Stimulated activated CD4-positive, alpha-beta T cell treated with anti-CD3 and anti-CD28 coated beads, Interleukin-4, amount 100 ng/mL, for 24 hours (primary cell): ENCODE data around the gene GPN2.
"Not testable (repeated sequence)": the region's sequence is repeated elsewhere in the genome, so short reads cannot be mapped to it uniquely, and the experiment has no call there.

ENCODE experiments used
- DNase-seq: peaks from one replicate; pipeline ENCODE4 v3.0.0-alpha.2; 2020

GPN2 gene

DNA sequence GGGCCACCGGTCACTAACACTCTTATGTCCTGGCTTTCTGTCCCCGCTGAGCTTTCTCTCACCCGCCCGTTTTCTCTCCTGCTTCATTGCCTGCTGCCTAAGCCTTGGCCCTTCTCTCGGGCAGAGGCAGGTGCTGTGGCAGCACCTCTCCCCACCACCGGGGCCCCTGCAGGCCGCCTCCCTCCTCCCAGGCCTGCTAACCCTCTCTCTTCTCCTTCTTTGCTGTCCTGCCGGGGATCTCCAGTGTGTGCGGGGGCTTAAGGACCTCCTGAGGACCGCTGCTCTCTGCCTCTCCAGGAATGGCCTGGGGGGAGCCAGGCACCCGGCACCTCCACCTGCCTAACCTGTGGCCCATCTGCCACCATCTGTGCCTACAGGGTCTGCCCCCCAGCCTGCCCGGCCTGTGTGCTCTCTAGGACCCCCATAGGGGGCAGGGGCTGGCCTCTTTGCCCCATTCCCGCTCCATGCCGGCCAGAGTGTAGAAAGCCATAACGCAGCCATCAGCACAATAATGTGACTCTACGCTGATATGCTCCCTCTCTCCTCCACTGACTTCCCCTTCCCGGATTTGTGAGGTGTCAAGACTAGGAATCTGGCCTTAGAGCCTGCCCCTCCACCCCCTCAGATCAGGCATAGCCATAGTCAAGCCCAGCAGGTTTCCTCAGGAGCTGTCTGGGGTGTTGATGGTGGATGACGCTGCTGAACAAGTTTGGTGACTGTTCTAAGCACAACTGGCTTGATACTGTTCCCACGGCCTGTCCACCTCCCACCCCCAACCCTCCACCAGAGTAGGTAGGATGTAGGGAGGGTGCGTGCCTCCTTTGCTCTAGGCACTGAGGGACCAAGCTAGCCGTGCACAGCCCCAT lies 33.2 kb downstream of the GPN2 start:
- no peak for DNase-seq

GRCh38 chr1:26856181-26856580 lies 33.9 kb downstream of the GPN2 start:
- DNase-seq: no peak

DNA sequence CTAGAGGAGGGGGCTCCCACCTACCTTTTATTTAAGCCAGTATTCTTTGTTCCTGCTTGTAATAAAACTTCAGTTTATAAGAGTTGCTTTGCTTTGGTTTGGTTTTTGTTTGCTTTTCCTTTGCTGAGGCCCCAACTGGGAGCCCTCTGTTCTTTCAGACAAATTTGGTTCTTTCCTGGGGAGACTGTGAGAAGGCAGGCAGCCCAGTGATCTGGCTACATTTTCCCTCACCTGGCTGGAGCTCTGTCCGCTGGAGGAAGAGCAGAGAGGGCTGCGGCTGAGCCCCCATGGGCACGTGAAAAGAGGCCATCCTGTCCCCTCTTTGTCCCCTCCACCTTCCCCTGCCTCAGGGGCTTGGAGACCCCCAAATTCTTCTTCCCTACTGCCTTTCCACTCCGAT lies 34.4 kb downstream of the GPN2 start:
- DNase-seq: no peak

DNA sequence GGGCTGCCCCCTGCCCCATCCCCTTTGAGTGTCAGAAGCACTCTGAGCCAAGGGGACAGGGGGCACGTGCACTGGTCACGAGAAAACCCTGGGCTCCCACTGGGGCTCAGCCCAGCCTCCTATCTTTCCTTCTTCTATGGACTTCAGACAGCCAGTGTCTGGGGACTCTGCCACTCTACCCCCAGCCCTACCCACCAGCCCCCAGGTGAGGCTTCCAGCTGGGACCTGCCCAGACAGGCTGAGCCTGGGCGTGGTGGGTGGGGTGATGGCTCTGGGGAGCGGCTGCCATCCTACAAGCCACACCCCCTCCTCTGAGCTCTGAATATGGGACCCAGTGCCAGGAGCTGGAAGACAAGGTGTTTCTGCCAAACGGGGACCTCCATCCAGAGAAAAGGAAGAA lies 35.2 kb downstream of the GPN2 start:
- no peak for DNase-seq

DNA sequence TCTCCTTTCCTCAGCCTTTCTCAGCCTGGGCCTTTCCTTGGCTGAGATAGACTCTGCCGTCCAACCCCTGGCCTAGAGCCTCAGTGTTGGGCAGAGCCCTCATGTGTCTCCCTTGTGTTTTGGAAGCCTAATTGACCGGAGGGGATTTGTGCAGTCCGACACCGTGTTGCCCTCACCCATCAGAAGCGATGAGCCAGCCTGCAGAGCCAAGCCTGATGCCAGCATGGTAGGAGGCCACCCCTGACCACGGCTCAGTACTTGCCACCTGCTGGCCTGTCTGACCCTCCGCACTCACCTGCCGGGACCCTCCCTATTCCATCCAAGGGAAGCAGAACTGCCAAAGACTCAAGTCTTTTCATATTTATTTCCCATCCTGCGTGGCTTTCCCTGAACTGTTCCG lies 36.5 kb downstream of the GPN2 start:
- DNase-seq: no peak

DNA sequence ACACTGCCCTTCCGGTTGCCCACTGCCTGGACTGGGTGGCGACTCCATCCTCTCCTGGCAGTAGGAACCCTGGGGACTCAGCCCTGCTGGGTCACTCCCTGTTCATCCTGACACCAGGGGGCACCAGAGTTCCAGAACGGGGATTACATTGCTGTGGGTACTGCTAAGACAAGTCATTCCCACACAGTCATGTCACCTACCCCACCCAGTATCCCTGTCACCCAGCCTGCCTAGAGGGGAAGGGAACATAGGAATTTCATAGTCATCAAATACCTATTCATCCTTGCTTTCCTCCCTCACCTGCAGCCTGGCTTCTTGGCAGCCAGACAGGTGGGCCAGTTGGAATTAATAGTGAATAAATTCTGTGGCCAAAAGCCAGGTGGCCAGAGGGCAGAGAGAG lies 36.9 kb downstream of the GPN2 start:
- peak; percentile 86 for DNase-seq

DNA sequence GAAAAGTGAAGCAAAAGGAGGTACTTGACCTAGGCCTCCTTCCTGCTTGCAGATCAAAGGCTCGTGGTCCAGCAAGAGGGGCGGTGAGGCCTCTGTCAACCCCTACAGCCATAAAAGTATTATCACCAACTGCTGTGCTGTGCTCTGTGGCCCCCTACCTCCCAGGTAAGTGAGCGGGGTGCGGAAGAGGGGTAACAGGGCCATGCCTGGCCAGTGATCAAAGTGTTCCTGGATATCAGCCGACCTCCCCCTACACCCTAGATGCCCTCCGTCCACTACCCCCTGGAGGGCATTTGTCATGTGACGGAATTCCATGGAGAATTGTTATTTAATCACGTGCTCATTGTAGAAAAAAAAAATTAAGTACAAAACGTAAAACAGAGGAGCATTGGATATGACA lies 37.4 kb downstream of the GPN2 start:
- DNase-seq: no peak

DNA sequence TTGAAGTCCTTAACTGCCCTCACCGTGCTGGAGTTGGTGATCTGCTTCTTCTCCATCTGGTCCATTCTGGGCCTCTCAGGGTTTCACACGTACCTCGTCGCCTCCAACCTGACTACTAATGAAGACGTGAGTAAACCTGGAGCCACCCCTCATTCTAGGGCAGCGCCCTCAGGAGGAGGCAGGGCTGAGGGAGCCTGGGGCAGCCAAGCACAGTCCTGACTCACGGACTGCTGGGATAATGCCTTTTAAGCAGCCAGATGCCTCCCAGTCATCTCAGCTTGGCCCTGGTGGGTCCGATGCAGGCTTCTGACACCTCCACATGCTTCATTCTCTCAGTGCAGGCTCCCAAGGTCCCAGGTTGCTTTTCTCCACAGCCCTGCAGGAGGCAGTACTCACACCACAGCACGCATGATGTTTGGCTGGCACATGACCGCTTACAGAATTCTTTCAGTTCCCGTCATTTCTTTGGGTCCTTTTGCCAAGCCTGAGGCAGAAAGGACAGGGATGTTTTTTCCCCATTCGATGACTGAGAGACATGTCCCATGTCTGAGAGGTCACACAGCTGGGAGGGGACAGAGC lies 38.9 kb downstream of the GPN2 start:
- DNase-seq: no peak

DNA sequence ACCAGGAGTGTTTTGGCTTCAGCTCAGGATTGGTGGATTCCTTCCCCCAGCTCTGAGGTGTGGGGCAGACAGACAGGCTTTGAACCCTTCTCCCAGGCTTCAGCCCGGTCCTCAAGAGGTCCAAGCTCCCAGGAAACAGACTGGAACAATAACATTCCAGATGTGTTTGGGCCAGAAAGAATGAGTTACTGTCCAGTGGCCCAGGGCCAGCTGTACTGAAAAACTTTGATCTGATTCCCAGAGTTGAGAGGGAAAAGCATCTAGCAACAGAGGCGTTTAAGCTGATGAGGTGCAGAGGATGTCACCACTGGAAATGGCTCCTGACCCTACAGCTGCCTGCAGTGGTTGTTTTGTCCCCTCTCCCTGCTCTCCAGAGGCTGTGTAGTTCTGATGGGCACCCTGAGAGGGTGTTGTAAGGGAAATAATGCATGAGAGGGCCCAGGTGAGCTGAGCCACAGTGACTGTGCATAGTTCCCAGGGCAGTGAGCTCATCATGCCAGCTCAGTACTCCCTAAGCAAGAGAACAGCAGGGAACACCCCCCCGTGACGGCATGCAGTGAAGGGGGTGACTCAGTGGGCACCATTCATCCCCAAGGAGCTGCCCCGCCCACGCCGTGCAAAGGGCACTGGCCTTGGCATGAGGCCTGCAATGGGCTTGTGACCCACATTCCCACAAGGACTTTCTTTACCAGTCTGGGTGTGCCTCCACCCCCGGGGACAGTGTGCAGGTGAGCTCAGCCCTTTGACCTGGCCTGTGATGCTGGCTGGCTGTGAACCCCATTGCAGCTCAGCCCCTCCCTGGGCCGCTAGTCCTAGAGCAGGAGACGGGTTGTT lies 40.9 kb downstream of the GPN2 start:
- no peak for DNase-seq

DNA sequence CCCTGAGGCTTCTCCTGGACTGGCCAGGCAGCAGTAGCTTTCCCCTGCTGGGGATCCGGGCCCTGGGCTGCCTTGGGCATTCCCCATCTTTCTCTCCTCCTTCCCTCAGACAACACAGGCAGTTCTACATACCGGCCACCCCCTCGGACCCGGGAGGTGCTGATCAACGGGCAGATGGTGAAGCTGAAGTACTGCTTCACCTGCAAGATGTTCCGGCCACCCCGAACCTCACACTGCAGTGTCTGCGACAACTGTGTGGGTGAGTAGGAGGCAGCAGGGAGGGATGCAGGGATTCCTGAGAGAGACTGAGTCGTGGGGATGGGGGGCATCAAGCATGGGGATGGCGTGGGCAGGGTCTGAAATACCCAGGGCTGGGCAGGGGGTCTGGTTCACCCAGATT lies 41.6 kb downstream of the GPN2 start:
- no peak for DNase-seq

DNA sequence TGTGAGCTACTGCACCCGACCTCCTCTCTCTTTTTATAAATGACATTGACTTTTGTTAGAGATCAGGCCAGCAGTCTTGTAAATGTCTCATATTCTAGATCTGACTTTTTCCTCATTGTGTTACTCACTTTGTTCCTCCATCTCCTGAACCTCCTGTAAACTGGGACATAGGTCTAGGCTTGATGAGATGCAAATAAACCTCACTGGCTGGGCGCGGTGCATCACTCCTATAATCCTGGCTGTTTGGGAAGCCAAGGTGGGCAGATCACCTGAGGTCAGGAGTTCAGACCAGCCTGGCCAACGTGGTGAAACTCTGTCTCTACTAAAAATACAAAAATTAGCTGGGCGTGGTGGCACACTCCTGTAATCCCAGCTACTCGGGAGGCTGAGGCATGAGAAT lies 42.3 kb downstream of the GPN2 start:
- DNase-seq: not testable (repeated sequence)

DNA sequence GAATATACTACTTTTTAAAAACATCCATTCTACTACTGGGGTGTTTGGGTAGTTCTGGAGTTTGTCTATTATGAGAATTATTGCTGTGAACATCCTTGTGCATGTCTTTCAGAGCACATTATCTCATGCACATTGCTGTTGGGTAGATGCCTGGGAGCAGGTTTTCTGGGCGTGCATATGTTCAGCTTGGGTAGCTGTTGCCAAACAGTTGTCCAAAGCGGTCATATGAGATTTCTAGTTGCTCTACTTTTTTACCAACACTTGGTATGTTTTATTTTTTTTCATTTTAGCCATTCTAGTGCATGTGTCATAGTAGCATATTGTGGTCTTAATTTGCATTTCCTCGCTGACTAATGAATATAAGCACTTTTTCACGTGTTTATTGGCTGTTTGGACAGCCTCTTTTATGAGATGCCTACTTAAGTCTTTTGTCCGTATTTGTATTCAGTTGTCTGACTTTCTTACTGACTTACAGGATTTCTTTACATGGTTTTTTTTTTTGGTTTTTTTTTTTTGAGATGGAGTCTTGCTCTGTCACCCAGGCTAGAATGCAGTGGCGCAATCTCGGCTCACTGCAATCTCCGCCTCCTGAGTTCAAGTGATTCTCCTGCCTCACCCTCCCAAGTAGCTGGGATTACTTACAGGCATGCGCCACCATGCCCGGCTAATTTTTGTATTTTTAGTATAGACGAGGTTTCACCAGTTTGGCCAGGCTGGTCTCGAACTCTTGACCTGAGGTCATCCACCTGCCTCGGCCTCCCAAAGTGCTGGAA lies 45.5 kb downstream of the GPN2 start:
- DNase-seq: no peak

GRCh38 chr1:26839779-26840178 lies 50.3 kb downstream of the GPN2 start:
- DNase-seq: no peak

DNA sequence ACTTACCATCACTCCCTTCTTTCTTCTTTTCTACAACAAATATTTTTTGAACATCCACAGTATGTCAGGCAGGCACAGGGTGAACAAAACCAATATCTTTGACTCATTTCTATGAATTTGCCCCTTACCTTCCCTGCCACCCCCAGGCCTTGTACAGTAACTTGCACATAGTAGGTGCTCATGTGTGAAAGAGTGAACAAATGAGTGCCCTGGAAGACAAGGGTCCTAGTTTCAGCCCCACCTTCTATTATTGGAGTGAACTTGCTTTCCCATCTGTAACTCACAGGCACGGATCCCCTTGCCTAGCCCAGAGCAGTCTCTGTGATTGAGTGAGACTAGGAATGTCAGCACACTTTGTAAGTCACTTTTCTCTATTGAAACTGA lies 50.8 kb downstream of the GPN2 start:
- DNase-seq: no peak

GRCh38 chr1:26838474-26839338 lies 51.4 kb downstream of the GPN2 start:
- DNase-seq: peak; percentile 72

DNA sequence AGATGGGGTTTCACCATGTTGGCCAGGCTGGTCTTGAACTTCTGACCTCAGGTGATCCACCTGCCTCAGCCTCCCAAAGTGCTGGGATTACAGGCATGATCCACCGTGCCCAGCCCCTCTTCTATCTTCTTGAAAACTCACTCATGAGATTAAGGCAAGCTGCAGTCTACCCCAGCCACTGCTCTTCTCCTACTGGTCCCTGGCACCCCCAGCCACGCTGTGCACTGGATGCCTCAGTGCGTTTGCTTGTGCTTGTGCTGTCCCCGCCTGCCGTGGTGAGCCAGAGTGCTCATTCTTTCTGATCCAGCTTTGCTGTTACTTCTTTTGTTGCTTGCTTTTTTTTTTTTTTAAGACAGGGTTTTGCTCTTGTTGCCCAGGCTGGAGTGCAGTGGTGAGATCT lies 52.4 kb downstream of the GPN2 start:
- not testable (repeated sequence) for DNase-seq

DNA sequence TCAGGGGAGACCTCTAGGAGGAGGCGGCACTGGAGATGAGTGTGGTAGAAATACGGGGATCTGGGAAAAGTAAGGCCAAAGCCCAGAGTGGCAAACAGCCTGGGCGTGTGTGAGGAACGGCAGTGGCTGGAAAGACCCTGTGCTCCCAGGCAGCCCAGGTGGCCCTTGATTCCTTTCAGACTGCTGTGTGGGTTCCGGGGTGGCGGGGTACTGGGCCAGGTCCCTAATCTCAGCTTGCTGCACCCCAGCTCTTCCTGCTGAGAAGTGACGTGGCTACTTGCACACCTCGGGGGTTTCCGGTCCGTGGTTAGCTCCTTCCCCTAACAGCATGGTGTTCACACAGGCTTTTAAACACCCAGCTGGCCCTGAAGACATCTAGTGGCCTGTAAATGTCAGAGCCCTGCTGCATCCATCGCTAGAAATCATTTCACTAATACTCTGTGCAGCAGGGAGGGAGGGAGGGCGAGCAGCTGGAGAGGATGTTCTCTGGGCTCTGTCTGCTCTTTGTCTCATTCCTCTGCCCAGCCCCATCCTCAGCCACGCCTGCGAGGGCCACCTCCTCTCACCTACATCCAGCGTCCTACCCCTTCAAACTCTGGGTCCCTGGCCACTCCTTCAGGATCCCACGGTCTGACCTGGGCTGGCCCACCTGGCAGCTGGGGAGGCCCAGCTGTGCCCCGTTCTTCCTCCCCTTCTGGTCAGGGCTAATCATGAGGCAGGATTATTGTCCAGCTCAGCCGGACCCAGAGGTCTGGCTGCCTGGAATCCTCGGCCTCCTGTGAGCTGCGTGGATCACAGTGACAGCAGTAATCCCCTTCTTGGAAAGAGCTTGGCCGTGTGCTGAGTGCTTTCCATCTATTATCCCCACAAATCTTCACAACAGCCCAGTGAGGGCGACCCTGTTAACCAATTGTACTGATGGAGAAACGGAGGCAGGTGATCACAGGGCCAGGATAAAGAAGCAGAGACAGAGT lies 56.4 kb downstream of the GPN2 start:
- DNase-seq: peak; percentile 84

- no peak for DNase-seq
These were observed 57.7 kb downstream of the GPN2 start for GRCh38 chr1:26832249-26832960.

- no peak for DNase-seq
These were observed 58.4 kb downstream of the GPN2 start for GRCh38 chr1:26831546-26832248.
